Uterus (tissue), 4 donors: ENCODE measurements around the gene FUT8. TPM values are rescaled to one million over a fixed set of nuclear protein-coding genes. Genes with fewer than 3 reads are reported as not detected.

Experiments used
- DNase-seq, 2 donors: peaks; one replicate each; pipeline ENCODE4 v3.0.0-alpha.2; 2019 to 2020
- H3K27ac ChIP-seq, 2 donors: fragments of 200-600 bp; sonication (generic); 1 replicate in 1 of 2; 2 replicates in 1 of 2; pipeline ENCODE4 v1.5.1; 2016 to 2018
- H3K27me3 ChIP-seq, 2 donors: fragments of 200-600 bp; sonication (generic); one replicate each; pipeline ENCODE4 v1.5.1; 2018 to 2019; ENCODE audit warnings: control low read depth in 1 of 2
- H3K36me3 ChIP-seq, 2 donors: fragments of 200-600 bp; sonication (generic); one replicate each; pipeline ENCODE4 v1.5.1; 2019; ENCODE audit warnings: control low read depth in 1 of 2
- H3K4me1 ChIP-seq, 2 donors: fragments of 200-600 bp; sonication (generic); one replicate each; pipeline ENCODE4 v1.5.1; 2018 to 2019; ENCODE audit warnings: control low read depth in 1 of 2
- H3K4me3 ChIP-seq, 2 donors: fragments of 200-600 bp; sonication (generic); 1 replicate in 1 of 2; 2 replicates in 1 of 2; pipeline ENCODE4 v1.5.1; 2018 to 2019; ENCODE audit warnings: mild to moderate bottlenecking in 1 of 2
- H3K9me3 ChIP-seq, 2 donors: fragments of 200-600 bp; sonication (generic); one replicate each; pipeline ENCODE4 v1.5.1; 2019; ENCODE audit warnings: control low read depth in 1 of 2
- POLR2A ChIP-seq, 2 donors: fragments of 450-650 bp; IDR thresholded peaks; one replicate each; pipeline ENCODE4 v1.6.1; 2016; ENCODE audit warnings: antibody characterized with exemption in 2 of 2, mild to moderate bottlenecking in 1 of 2, moderate library complexity in 1 of 2
- intact Hi-C: fragments of 100-400 bp; cut with DNase I; formaldehyde crosslinking; loops from one replicate; pipeline ENCODE4 v1.15.1; 2023; ENCODE audit warnings: low total_unique reads
- total RNA-seq, 4 donors: library from RNA; depleted of rRNA in 3 of 4; stranded (reverse); fragments of >200 nt in 3 of 4; gene quantifications; one replicate each; pipeline versions ENCODE4 v1.1.0 to v1.2.4, GENCODE V29; 2014 to 2023
- TF ChIP-seq, protein P1 (sequence below), 4 experiments: fragments of 200-600 bp in 2 of 4; fragments of 450-650 bp in 2 of 4; sonication (generic) in 2 of 4; IDR thresholded peaks; one replicate each; pipeline ENCODE4 v1.5.1; 2016 to 2019; ENCODE audit warnings: antibody characterized with exemption in 4 of 4, mild to moderate bottlenecking in 2 of 4, moderate library complexity in 1 of 4
- donor health status: DM: yes; HTN: yes; CAD: no.

FUT8 gene
- total RNA-seq, 4 donors from 2014 or later, result 39.2 to 57.6 (median 51.8) TPM

DNA sequence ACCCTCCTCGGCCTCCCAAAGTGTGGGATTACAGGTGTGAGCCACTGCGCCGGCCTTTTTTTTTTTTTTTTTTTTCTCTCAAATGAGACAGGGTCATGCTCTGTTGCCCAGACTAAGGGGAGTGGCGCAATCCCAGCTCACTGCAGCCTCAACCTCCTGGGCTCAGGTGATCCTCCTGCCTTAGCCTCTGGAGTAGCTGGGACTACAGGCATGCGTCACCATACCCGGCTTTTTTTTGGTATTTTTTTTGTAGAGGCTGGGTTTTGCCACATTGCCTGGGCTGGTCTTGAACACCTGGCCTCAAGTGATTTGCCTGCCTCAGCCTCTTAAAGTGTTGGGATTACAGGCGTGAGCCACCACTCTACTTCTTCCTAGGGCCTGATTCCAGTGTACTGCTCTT lies 18.7 kb downstream of the FUT8 start:
- Histone ChIP-seq H3K36me3 (no peaks in the 10 kb centered on the region), H3K27me3 (no peaks in the 10 kb centered on the region), H3K9me3 (no peaks in the 10 kb centered on the region), H3K4me3 (no peak overlapping the region), H3K27ac (no peak overlapping the region), H3K4me1 (no peaks in the 10 kb centered on the region)
- intact Hi-C loops, result no loop called here
- no peak for DNase-seq
- TF ChIP-seq, protein P1, sequence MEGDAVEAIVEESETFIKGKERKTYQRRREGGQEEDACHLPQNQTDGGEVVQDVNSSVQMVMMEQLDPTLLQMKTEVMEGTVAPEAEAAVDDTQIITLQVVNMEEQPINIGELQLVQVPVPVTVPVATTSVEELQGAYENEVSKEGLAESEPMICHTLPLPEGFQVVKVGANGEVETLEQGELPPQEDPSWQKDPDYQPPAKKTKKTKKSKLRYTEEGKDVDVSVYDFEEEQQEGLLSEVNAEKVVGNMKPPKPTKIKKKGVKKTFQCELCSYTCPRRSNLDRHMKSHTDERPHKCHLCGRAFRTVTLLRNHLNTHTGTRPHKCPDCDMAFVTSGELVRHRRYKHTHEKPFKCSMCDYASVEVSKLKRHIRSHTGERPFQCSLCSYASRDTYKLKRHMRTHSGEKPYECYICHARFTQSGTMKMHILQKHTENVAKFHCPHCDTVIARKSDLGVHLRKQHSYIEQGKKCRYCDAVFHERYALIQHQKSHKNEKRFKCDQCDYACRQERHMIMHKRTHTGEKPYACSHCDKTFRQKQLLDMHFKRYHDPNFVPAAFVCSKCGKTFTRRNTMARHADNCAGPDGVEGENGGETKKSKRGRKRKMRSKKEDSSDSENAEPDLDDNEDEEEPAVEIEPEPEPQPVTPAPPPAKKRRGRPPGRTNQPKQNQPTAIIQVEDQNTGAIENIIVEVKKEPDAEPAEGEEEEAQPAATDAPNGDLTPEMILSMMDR (IDR thresholded peaks at IDR 0.05), result no peak
- TF ChIP-seq POLR2A (IDR thresholded peaks at IDR 0.05), result no peak

DNA sequence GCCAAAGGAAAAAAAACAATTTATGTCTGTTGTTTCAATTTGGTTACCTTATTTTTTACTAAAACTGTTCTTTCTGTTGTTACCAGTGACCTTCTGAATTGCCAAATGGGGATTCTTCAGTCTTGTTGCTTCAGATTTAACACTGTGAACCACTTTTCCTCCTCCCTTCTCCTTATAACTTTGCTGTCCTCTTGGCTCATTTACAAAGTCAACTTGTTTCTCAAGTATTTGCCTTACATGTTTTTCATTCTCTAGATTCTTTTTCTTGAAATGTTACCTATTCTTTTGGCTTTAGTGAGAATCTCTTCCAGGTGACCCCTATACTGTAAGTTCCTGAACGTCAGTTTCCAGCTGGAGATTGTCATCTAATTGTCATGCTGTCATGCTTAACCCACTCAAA lies 19.4 kb downstream of the FUT8 start:
- H3K27ac ChIP-seq, result no peak overlapping the region
- no peak overlapping the region for H3K4me3 ChIP-seq
- no peaks in the 10 kb centered on the region for H3K4me1 ChIP-seq
- no peaks in the 10 kb centered on the region for H3K36me3 ChIP-seq
- no peaks in the 10 kb centered on the region for H3K27me3 ChIP-seq
- TF ChIP-seq POLR2A (IDR thresholded peaks at IDR 0.05), result no peak
- TF ChIP-seq, protein P1 (IDR thresholded peaks at IDR 0.05), result no peak
- DNase-seq, result no peak
- H3K9me3 ChIP-seq, result no peaks in the 10 kb centered on the region
- intact Hi-C loops, result no loop called here

DNA sequence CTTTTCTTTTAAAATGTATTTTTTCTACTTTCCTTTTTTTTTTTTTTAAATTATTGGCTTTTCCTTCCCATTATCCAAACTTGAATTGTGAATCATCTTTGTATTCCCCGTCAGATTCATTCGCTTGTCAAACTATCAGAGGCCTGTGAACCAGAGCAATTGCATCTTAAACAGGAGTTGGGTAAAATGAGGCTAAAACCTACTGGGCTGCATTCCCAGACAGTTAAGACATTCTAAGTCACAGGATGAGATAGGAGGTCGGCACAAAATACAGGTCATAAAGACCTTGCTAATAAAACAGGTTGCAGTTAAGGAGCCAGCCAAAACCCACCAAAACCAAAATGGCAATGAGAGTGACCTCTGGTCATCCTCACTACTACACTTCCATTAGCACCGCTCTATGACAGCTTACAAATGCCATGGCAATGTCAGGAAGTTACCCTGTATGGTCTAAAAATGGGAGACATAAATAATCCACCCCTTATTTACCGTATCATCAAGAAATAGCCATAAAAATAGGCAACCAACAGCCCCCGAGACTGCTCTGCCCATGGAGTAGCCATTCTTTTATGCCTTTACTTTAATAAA lies 19.9 kb downstream of the FUT8 start:
- H3K4me3 ChIP-seq, result no peak overlapping the region
- H3K4me1 ChIP-seq, result no peaks in the 10 kb centered on the region
- peak overlapping the region in 1 of 2 donors; percentile 31 for H3K27ac ChIP-seq
- no peak for DNase-seq
- H3K9me3 ChIP-seq, result no peaks in the 10 kb centered on the region
- TF ChIP-seq, protein P1 (IDR thresholded peaks at IDR 0.05), result no peak
- no peak for TF ChIP-seq POLR2A (IDR thresholded peaks at IDR 0.05)
- intact Hi-C loops, result no loop called here
- H3K36me3 ChIP-seq, result no peaks in the 10 kb centered on the region
- H3K27me3 ChIP-seq, result no peaks in the 10 kb centered on the region

DNA sequence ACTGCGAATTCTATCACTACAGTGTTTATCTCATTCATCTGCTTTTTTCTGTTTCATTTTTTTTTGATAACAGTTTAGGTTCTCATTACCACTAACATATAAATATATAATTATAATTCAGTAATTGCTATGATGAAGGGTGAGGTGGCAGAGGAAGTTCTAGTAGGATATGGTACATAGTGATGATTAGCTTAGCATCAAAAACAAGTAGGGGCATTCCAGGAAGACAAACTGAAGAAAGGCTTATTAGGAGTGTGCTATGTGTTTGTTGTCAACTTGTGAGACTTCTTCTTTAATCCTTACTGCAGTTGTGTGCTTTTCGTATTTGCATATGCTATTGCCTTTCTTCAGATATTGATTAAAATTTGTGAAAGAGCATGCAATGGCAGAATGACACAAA lies 20.6 kb downstream of the FUT8 start:
- TF ChIP-seq, protein P1 (IDR thresholded peaks at IDR 0.05), result no peak
- no peak for TF ChIP-seq POLR2A (IDR thresholded peaks at IDR 0.05)
- H3K36me3 ChIP-seq, result no peaks in the 10 kb centered on the region
- no peaks in the 10 kb centered on the region for H3K27me3 ChIP-seq
- intact Hi-C loops, result no loop called here
- H3K9me3 ChIP-seq, result no peaks in the 10 kb centered on the region
- H3K4me3 ChIP-seq, result no peak overlapping the region
- H3K4me1 ChIP-seq, result no peaks in the 10 kb centered on the region
- DNase-seq, result no peak
- H3K27ac ChIP-seq, result peak overlapping the region in 1 of 2 donors; percentile 31

DNA sequence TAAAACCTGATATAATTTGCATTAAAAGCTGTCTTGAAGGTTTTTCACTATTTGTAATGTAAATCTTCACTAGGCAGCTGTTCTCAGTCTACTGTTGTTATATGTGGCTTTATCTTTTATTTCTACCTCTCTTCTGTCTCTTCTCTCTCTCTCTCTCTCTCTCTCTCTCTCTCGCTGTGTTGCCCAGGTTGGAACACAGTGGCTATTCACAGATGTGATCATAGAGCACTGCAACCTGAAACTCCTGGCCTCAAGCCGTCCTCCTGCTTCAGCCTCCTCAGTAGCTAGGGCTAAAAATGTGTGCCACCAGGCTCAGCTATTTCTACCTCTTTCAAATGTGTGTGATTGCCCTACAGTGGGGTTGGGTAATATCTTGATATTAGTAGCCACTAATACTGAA lies 21.1 kb downstream of the FUT8 start:
- Histone ChIP-seq H3K4me1 (no peaks in the 10 kb centered on the region), H3K27me3 (no peaks in the 10 kb centered on the region), H3K36me3 (no peaks in the 10 kb centered on the region), H3K9me3 (no peaks in the 10 kb centered on the region), H3K27ac (peak overlapping the region in 1 of 2 donors; percentile 27), H3K4me3 (no peak overlapping the region)
- no peak for DNase-seq
- intact Hi-C loops, result no loop called here
- TF ChIP-seq POLR2A (IDR thresholded peaks at IDR 0.05), result no peak
- TF ChIP-seq, protein P1 (IDR thresholded peaks at IDR 0.05), result no peak
